Psoas muscle (tissue), 8 donors: ENCODE data around the gene NQO1. TPM values are rescaled to one million over a fixed set of nuclear protein-coding genes. Genes with fewer than 3 reads are reported as not detected.
A peak's percentile ranks its signal among the peaks of the same experiment; 100 is the strongest.

Experiments used
- ATAC-seq, 4 donors: fragments of 200-7000 bp; cut with Tn5 transposase; one replicate each; pipeline ENCODE4 v1.9.1; 2020; ENCODE audit warnings: moderate library complexity in 3 of 4, mild to moderate bottlenecking in 2 of 4
- DNase-seq, 2 donors: peaks; one replicate each; pipeline ENCODE4 v3.0.0-alpha.2; 2020
- H3K27ac ChIP-seq: fragments of 200-600 bp; one replicate; pipeline ENCODE4 v1.8.0; 2022
- H3K27me3 ChIP-seq, 3 donors: fragments of 200-600 bp in 1 of 3; one replicate each; pipeline versions ENCODE4 v1.6.1 to v1.8.0; 2013 to 2022; ENCODE audit warnings: low read length in 2 of 3, mild to moderate bottlenecking in 2 of 3, moderate library complexity in 1 of 3; ENCODE audit not compliant: insufficient read depth in 3 of 3
- H3K36me3 ChIP-seq, 2 donors: fragments of 200-600 bp in 1 of 2; one replicate each; pipeline versions ENCODE4 v1.6.1 to v1.8.0; 2013 to 2022; ENCODE audit warnings: low read depth in 1 of 2, mild to moderate bottlenecking in 1 of 2, moderate library complexity in 1 of 2; ENCODE audit not compliant: insufficient read depth in 1 of 2
- H3K4me1 ChIP-seq: fragments of 200-600 bp; one replicate; pipeline ENCODE4 v1.8.0; 2022
- H3K4me3 ChIP-seq: fragments of 200-600 bp; one replicate; pipeline ENCODE4 v1.8.0; 2022; ENCODE audit warnings: mild to moderate bottlenecking
- H3K9me3 ChIP-seq: fragments of 200-600 bp; one replicate; pipeline ENCODE4 v1.8.0; 2022
- WGBS, 3 donors: extraction: QIAGEN DNeasy Blood & Tissue Kit; methylation state at CpG; one replicate each; pipeline versions ENCODE4 v1.1.6 to v1.1.7; 2013; 5-methylcytosine and 5-hydroxymethylcytosine counted together
- intact Hi-C, 2 donors: fragments of 100-400 bp; cut with DNase I; formaldehyde crosslinking; loops; one replicate each; pipeline versions ENCODE4 v1.11.0 to v1.14.2; 2022
- polyA plus RNA-seq, 3 donors: library from polyadenylated mRNA; stranded (reverse); fragments of 200-250 nt; gene quantifications; one replicate each; pipeline ENCODE4 v1.2.3, GENCODE V29; 2013
- total RNA-seq, 4 donors: library from RNA; stranded (reverse); fragmentation: NEBNext Ultra II Directional in 2 of 4; extraction: Animal tissue kit (Norgen Biotek cat#: 25700) in 2 of 4; gene quantifications; one replicate each; pipeline versions ENCODE4 v1.2.1 to v1.2.4, GENCODE V29; 2021 to 2023
- TF ChIP-seq, protein P1 (sequence below): fragments of 200-600 bp; IDR thresholded peaks from one replicate; pipeline ENCODE4 v1.8.0; 2022; ENCODE audit warnings: antibody characterized with exemption
- donor health status: healthy with polysubstance abuse.
- donor health status: DM: no; HTN: no; CAD: no; lungs with moderate emphysema.
- donor health status: Bipolar disorder and iron deficiency.
- donor health status: healthy.
- donor health status: DM: yes; HTN: yes; CAD: no.
- donor health status: DM: no; HTN: no; CAD: no.
- donor health status: DM: no; HTN: no; CAD: no.
- donor health status: DM: yes; HTN: yes; CAD: no.

NQO1 gene
- total and polyA plus RNA-seq, 7 donors = 12.1 to 186 (median 47.1) TPM

DNA sequence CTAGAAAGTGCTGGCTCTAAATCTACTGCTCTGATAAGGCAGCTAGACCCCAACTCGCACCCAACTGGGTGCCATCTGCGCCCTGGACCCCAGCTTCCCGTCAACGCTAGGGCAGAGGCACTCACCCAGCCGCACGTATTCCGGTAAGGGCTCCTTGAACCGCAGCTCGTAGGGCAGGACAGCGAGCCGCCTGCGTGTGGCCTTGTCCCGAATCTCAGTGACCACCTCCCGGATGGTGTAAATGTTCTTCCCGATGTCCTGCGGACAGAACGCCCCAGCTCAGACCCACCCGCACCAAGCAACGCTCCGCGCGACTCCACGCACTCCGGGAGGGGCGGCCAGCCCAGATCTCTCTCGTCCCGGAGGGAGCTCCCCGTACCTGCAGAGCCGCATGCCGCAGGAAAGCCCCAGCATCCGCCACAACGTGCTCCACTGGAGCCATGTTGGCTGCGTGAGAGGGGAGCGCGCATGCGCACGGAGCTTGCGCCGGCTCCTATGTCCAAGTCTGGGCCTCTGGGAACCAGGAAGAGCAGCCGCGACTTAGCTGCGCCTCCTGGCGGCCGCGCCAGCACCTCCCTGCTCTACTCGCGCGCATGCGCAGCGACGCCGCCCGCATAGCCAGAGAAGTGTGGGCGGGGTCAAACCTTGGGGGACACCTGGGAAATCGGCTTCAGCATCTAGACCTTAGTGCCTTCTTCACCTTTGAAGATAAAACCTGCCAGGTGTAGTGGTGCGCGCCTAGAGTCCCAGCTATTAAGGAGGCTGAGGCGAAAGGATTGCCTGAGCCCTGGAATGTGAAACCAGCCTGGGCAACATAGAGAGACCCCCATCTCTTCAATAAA, 28.3 kb upstream of the NQO1 start, which contains the start of gene NOB1:
Gene NOB1 (minus strand): TSS at position 458 of the 842 bp plus-strand sequence. CDS start 16 bp downstream, at position 442.
- ATAC-seq (peak; percentile 97 to 99 (median 99)), DNase-seq (peak; percentile 94 to 99)
- no peaks in the 10 kb centered on the region for H3K27me3 ChIP-seq
- TF ChIP-seq, protein P1, sequence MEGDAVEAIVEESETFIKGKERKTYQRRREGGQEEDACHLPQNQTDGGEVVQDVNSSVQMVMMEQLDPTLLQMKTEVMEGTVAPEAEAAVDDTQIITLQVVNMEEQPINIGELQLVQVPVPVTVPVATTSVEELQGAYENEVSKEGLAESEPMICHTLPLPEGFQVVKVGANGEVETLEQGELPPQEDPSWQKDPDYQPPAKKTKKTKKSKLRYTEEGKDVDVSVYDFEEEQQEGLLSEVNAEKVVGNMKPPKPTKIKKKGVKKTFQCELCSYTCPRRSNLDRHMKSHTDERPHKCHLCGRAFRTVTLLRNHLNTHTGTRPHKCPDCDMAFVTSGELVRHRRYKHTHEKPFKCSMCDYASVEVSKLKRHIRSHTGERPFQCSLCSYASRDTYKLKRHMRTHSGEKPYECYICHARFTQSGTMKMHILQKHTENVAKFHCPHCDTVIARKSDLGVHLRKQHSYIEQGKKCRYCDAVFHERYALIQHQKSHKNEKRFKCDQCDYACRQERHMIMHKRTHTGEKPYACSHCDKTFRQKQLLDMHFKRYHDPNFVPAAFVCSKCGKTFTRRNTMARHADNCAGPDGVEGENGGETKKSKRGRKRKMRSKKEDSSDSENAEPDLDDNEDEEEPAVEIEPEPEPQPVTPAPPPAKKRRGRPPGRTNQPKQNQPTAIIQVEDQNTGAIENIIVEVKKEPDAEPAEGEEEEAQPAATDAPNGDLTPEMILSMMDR = peak; percentile 97
- 0 to 1% (median 1%) methylated on average over 57 to 58 of the region's 58 CpGs for WGBS, 3 donors
- peak within 1 kb of the TSS; percentile 94 for H3K4me3 ChIP-seq
- peaks cover 3 to 31% of the 10 kb centered on the region in 2 donors for H3K36me3 ChIP-seq
- peak within 1 kb of the TSS; percentile 88 for H3K27ac ChIP-seq
- peaks cover 10% of the 10 kb centered on the region for H3K4me1 ChIP-seq
- intact Hi-C loops = loop anchor here (1.0 to 10.0 kb wide), 3 partner anchors 44 to 360 kb away; no protein-coding TSS in a partner anchor
- H3K9me3 ChIP-seq = no peaks in the 10 kb centered on the region

DNA sequence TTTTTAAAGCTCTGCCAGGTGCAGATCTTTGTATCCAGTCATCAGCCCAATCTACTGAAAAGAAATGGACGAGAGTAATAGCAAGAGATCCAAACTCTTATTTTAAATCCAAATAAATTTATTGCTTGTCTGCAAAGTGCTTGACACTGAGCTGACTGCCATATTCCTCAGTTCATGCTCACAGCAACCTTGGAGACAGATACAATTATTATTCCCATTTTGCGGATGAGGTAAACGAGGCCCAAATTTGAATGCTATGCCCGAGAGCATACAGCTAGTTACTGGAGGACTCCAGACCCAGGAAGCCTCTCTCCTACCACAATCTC, 27.7 kb upstream of the NQO1 start:
- 13 to 22% (median 17%) methylated on average over 4 of the region's 4 CpGs for WGBS, 3 donors
- TF ChIP-seq, protein P1 = no peak
- peak overlapping the region; percentile 88 for H3K27ac ChIP-seq
- intact Hi-C loops = loop anchor here (2.0 to 10.0 kb wide), 2 partner anchors 43 to 359 kb away; no protein-coding TSS in a partner anchor
- peaks cover 10% of the 10 kb centered on the region for H3K4me1 ChIP-seq
- ATAC-seq (no peak), DNase-seq (no peak)
- no peaks in the 10 kb centered on the region for H3K27me3 ChIP-seq
- peaks cover 3 to 37% of the 10 kb centered on the region in 2 donors for H3K36me3 ChIP-seq
- no peaks in the 10 kb centered on the region for H3K9me3 ChIP-seq
- H3K4me3 ChIP-seq = peak overlapping the region; percentile 94

DNA sequence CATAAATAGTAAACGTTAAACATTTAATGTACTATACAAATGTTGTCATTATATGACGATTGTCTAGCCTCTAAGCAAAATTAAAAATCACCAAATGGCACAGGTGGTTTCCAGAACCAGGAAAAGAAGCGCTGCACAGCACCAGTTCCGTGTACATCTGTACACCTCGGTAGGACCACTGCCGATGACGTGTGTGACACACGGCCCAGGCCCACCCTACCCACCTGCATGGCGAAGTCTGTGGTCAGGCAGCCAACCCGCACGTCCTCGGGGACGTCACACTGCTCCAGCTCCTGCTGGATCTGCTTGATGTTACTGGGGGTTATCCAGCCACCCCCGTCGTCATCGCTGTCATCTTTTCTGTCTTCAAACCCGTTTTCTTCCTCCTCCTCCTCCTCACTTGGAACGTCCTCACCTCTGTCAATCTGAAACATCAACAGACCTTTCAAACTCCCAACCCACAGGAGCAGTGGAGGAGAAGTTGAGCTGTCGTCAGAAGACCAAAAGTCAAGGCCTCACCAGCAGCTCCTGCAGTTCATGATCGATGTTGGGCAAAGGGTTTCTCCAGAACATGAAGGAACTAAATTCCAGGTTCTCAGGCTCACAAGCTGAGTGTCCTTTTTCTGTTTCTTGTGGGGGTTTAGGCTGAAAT, 22.5 kb upstream of the NQO1 start:
- H3K9me3 ChIP-seq = no peaks in the 10 kb centered on the region
- TF ChIP-seq, protein P1 = no peak
- DNase-seq = no peak
- WGBS, 3 donors = 85 to 90% (median 89%) methylated on average over 18 to 20 of the region's 20 CpGs
- no peak overlapping the region for H3K4me3 ChIP-seq
- intact Hi-C loops = no loop called here
- no peaks in the 10 kb centered on the region for H3K27me3 ChIP-seq
- H3K4me1 ChIP-seq = peaks cover 7% of the 10 kb centered on the region
- no peak overlapping the region for H3K27ac ChIP-seq
- no peak for ATAC-seq
- peaks cover 3 to 90% of the 10 kb centered on the region in 2 donors for H3K36me3 ChIP-seq

DNA sequence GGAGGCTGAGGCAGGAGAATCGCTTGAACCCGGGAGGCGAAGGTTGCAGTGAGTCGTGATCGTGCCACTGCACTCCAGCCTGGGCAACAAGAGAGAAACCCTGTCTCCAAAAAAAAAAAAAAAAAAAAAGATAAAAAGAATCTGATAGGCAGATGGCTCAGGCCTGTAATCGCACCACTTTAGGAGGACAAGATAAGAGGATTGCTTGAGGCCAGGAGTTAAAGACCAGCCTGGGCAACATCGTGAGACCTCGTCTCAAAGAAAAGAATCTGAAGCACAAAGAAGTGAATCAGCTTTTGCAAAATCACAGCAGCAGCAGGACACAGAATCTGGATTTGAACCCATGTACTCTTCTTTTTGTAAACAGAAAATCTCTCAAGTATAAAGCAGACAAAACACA, 20.8 kb upstream of the NQO1 start:
- TF ChIP-seq, protein P1 = no peak
- no peaks in the 10 kb centered on the region for H3K9me3 ChIP-seq
- H3K27ac ChIP-seq = no peak overlapping the region
- WGBS, 3 donors = 92 to 96% (median 95%) methylated on average over 8 of the region's 8 CpGs
- H3K27me3 ChIP-seq = no peaks in the 10 kb centered on the region
- no peak for ATAC-seq
- H3K4me1 ChIP-seq = no peaks in the 10 kb centered on the region
- peaks cover 5 to 100% of the 10 kb centered on the region in 2 donors for H3K36me3 ChIP-seq
- H3K4me3 ChIP-seq = no peak overlapping the region
- intact Hi-C loops = no loop called here
- DNase-seq = no peak
